Panc1 (cell line): ENCODE data around the gene DNAJB8.

ENCODE experiments used
- POLR2AphosphoS5 ChIP-seq: IDR thresholded peaks from 2 replicates; pipeline ENCODE4 v1.6.1; 2012; ENCODE audit warnings: mild to moderate bottlenecking, low read depth, low read length, moderate library complexity
- TCF7L2 ChIP-seq: IDR thresholded peaks from 2 replicates; pipeline ENCODE4 v1.6.1; 2011; ENCODE audit warnings: mild to moderate bottlenecking, low read depth, low read length, inconsistent platforms
- TF ChIP-seq, protein P1 (sequence below): fragments of 450-650 bp; IDR thresholded peaks from 2 replicates; pipeline ENCODE4 v1.5.1; 2017; ENCODE audit warnings: mild to moderate bottlenecking

DNA sequence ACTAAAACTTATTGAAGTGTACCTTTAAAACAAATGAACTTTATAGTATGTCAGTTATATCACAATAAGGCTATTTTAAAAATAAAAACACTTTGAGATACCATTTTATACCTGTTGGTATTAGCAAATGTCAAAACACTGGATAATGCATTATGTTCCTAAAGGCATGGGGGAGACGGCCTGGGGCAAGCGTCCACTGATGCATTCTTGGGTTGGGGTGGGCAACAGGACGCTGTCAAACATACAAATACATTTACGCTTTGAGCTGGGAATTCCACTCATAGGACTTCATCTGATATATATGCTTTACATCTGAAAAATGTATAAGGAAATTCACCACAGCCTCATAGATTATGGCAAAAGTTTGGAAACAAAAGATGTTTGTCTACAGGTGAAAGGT, 33.9 kb upstream of the DNAJB8 start:
- TF ChIP-seq POLR2AphosphoS5 (no peak), TCF7L2 (no peak)
- TF ChIP-seq, protein P1, sequence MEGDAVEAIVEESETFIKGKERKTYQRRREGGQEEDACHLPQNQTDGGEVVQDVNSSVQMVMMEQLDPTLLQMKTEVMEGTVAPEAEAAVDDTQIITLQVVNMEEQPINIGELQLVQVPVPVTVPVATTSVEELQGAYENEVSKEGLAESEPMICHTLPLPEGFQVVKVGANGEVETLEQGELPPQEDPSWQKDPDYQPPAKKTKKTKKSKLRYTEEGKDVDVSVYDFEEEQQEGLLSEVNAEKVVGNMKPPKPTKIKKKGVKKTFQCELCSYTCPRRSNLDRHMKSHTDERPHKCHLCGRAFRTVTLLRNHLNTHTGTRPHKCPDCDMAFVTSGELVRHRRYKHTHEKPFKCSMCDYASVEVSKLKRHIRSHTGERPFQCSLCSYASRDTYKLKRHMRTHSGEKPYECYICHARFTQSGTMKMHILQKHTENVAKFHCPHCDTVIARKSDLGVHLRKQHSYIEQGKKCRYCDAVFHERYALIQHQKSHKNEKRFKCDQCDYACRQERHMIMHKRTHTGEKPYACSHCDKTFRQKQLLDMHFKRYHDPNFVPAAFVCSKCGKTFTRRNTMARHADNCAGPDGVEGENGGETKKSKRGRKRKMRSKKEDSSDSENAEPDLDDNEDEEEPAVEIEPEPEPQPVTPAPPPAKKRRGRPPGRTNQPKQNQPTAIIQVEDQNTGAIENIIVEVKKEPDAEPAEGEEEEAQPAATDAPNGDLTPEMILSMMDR: no peak
